ENCODE measurements around the gene HES4. TPM values are rescaled to one million over a fixed set of nuclear protein-coding genes. Genes with fewer than 3 reads are reported as not detected.

Gene HES4
- total RNA-seq, 1 donor from 2014 or later = 3.9 TPM

- ATAC-seq (no peak), DNase-seq (ENCODE audit: low spot score) (no peak)
Observed at GRCh38 chr1:969260-969855, 30.5 kb downstream of the HES4 start.

GRCh38 chr1:967466-968343 is 32.2 kb downstream of the HES4 start:
- DNase-seq (ENCODE audit: low spot score) = no peak
- no peak for ATAC-seq

GRCh38 chr1:966704-967300 is 33.1 kb downstream of the HES4 start:
- DNase-seq (ENCODE audit: low spot score) (peak; percentile 68), ATAC-seq (peak; percentile 85)

- DNase-seq (ENCODE audit: low spot score) = no peak
- ATAC-seq = peak; percentile 77
Observed at GRCh38 chr1:966135-966703, 33.7 kb downstream of the HES4 start, which contains the start of gene PLEKHN1. PLEKHN1 (plus strand) TSS chr1:966482; CDS start chr1:966532, 50 bp downstream.

GRCh38 chr1:965526-966134 is 34.3 kb downstream of the HES4 start:
- ATAC-seq (no peak), DNase-seq (ENCODE audit: low spot score) (no peak)

GRCh38 chr1:964691-965525 is 35.0 kb downstream of the HES4 start:
- no peak for ATAC-seq
- DNase-seq (ENCODE audit: low spot score) = no peak

GRCh38 chr1:963746-964525 is 36.0 kb downstream of the HES4 start:
- no peak for ATAC-seq
- DNase-seq (ENCODE audit: low spot score) = no peak

GRCh38 chr1:963301-963651 is 36.6 kb downstream of the HES4 start:
- DNase-seq (ENCODE audit: low spot score) (no peak), ATAC-seq (no peak)

GRCh38 chr1:962381-963300 is 37.3 kb downstream of the HES4 start:
- no peak for DNase-seq (ENCODE audit: low spot score)

GRCh38 chr1:961132-961669 is 38.7 kb downstream of the HES4 start:
- ATAC-seq (no peak), DNase-seq (ENCODE audit: low spot score) (no peak)

More at GRCh38 chr1:962381-963300, 37.3 kb downstream of the HES4 start:
- ATAC-seq = no peak

GRCh38 chr1:960363-961131 is 39.4 kb downstream of the HES4 start, which contains the start of gene KLHL17:
KLHL17 (plus strand) TSS chr1:960584; CDS start chr1:960694, 110 bp downstream.
- DNase-seq (ENCODE audit: low spot score) = peak; percentile 74
- ATAC-seq = peak; percentile 69

GRCh38 chr1:959731-960362 is 40.0 kb downstream of the HES4 start:
- ATAC-seq = peak; percentile 8
- DNase-seq (ENCODE audit: low spot score) = no peak

GRCh38 chr1:958823-959730 is 40.8 kb downstream of the HES4 start, which contains the start of gene NOC2L:
NOC2L (minus strand) TSS chr1:959256; CDS start chr1:959240, 16 bp downstream.
- ATAC-seq = peak; percentile 96
- DNase-seq (ENCODE audit: low spot score) = peak; percentile 96

- ATAC-seq = no peak
- no peak for DNase-seq (ENCODE audit: low spot score)
Observed at GRCh38 chr1:956636-957035, 43.3 kb downstream of the HES4 start.

GRCh38 chr1:955474-955873 is 44.4 kb downstream of the HES4 start:
- no peak for DNase-seq (ENCODE audit: low spot score)
- no peak for ATAC-seq

GRCh38 chr1:954927-955326 is 45.0 kb downstream of the HES4 start:
- ATAC-seq = no peak
- no peak for DNase-seq (ENCODE audit: low spot score)

Data from left lobe of liver (tissue), 2 donors.